K562 (cell line): ENCODE data around the gene UQCRC2. TPM values are rescaled to one million over a fixed set of nuclear protein-coding genes. Genes with fewer than 3 reads are reported as not detected.

Experiments
- ATAC-seq: fragments of 200-7000 bp; cut with Tn5 transposase; 3 replicates; pipeline ENCODE4 v1.9.1; 2020; ENCODE audit warnings: moderate library complexity
- BruUV-seq: library from RNA; stranded (reverse); fragments of 400-500 nt; replicated peaks from 2 replicates; lab custom pipeline; 2021; lab: Mats Ljungman, UMichigan
- CTCF ChIA-PET: fragments of 300-600 bp; formaldehyde crosslinking; extraction: SDS; loops from one replicate; lab custom pipeline; 2021; ENCODE audit warnings: low intra/inter-chr PET ratio; lab: Yijun Ruan, JAX
- POLR2A ChIA-PET: fragments of 300-600, 350-650 bp; sonication (Branson Sonifier 250); formaldehyde crosslinking; extraction: SDS; loops from one replicate; lab custom pipeline; 2021; ENCODE audit warnings: antibody characterized with exemption, inconsistent platforms; lab: Yijun Ruan, JAX
- DNase-seq, 4 experiments: peaks; one replicate each; pipeline versions ENCODE4 v3.0.0 to v3.0.0-alpha.2; 2011 to 2018; ENCODE audit warnings: low spot score in 3 of 4, mixed read lengths in 3 of 4; ENCODE audit errors: extremely low read depth in 1 of 4
- FAIRE-seq: peaks from 2 replicates; lab custom pipeline; 2011; peaks lifted over from hg19 to GRCh38; lab: Jason Lieb, UNC
- H2AFZ ChIP-seq: 2 replicates; pipeline ENCODE4 v1.6.0; 2011; ENCODE audit warnings: low read depth, low read length, control low read depth, inconsistent platforms
- H3K27ac ChIP-seq: fragments of 200-600 bp; 3 replicates; pipeline ENCODE4 v1.8.0; 2011; ENCODE audit warnings: low read depth, mild to moderate bottlenecking, control low read depth, inconsistent platforms, low read length, moderate library complexity, mixed read lengths; ENCODE audit errors: extremely low read depth
- H3K27me3 ChIP-seq, 2 experiments: fragments of 300-600 bp in 1 of 2; 2 replicates in 1 of 2; 3 replicates in 1 of 2; pipeline versions ENCODE4 v1.6.0 to v1.8.0; 2011; ENCODE audit warnings: inconsistent platforms in 2 of 2, low read length in 2 of 2, mild to moderate bottlenecking in 1 of 2, mixed read lengths in 1 of 2, moderate library complexity in 1 of 2; ENCODE audit not compliant: control insufficient read depth in 2 of 2, insufficient read depth in 2 of 2
- H3K36me3 ChIP-seq: fragments of 300-600 bp; 3 replicates; pipeline ENCODE4 v1.8.0; 2011; ENCODE audit warnings: mild to moderate bottlenecking, low read length, inconsistent platforms; ENCODE audit not compliant: control insufficient read depth, insufficient read depth
- H3K4me1 ChIP-seq, 2 experiments: fragments of 200-600 bp in 1 of 2; replicated peaks in 1 of 2; 2 replicates in 1 of 2; 3 replicates in 1 of 2; pipeline versions ENCODE4 v1.5.1 to v1.8.0; 2011; ENCODE audit warnings: inconsistent platforms in 2 of 2, low read length in 2 of 2, mild to moderate bottlenecking in 1 of 2, mixed read lengths in 1 of 2, moderate library complexity in 1 of 2; ENCODE audit not compliant: control insufficient read depth in 2 of 2, insufficient read depth in 2 of 2
- H3K4me2 ChIP-seq: 2 replicates; pipeline ENCODE4 v1.6.1; 2011; ENCODE audit warnings: low read length, control low read depth, inconsistent platforms, mixed read lengths; ENCODE audit not compliant: insufficient read depth
- H3K4me3 ChIP-seq: fragments of 200-600 bp; sonication (generic), shearing (Covaris generic); 2 replicates; pipeline ENCODE4 v1.5.1; 2016; ENCODE audit warnings: control low read depth, inconsistent platforms
- H3K79me2 ChIP-seq: fragments of 200-600 bp; 3 replicates; pipeline ENCODE4 v1.8.0; 2011; ENCODE audit warnings: low read length, inconsistent platforms; ENCODE audit not compliant: control insufficient read depth, insufficient read depth
- H3K9ac ChIP-seq, 2 experiments: 2 replicates each; pipeline versions ENCODE4 v1.6.0 to v1.6.1; 2011; ENCODE audit warnings: low read depth in 2 of 2, low read length in 2 of 2, control low read depth in 1 of 2, inconsistent platforms in 1 of 2, mild to moderate bottlenecking in 1 of 2, mixed read lengths in 1 of 2; ENCODE audit not compliant: insufficient read depth in 1 of 2
- H3K9me1 ChIP-seq: one replicate; pipeline ENCODE4 v1.6.0; 2011; ENCODE audit warnings: inconsistent platforms, mild to moderate bottlenecking, low read length, moderate library complexity; ENCODE audit not compliant: control insufficient read depth, insufficient read depth
- H3K9me3 ChIP-seq: replicated peaks from 2 replicates; pipeline ENCODE4 v1.5.1; 2011; ENCODE audit warnings: low read depth, low read length, inconsistent platforms; ENCODE audit not compliant: control insufficient read depth, insufficient read depth
- H4K20me1 ChIP-seq: replicated peaks from 2 replicates; pipeline ENCODE4 v1.6.1; 2011; ENCODE audit warnings: low read length, inconsistent platforms, mixed read lengths; ENCODE audit not compliant: control insufficient read depth, insufficient read depth
- GATAD2A ChIP-seq: fragments of 450-650 bp; IDR thresholded peaks from 2 replicates; pipeline ENCODE4 v1.6.1; 2017
- HDAC6 ChIP-seq: IDR thresholded peaks from 2 replicates; pipeline ENCODE4 v1.6.1; 2012; ENCODE audit warnings: low read depth, mild to moderate bottlenecking, control low read depth, inconsistent platforms, low read length, moderate library complexity
- NELFE ChIP-seq: IDR thresholded peaks from 2 replicates; pipeline ENCODE4 v1.6.1; 2011; ENCODE audit warnings: mild to moderate bottlenecking; ENCODE audit not compliant: insufficient read depth, insufficient read length
- SAFB ChIP-seq: fragments of 200-400 bp; formaldehyde crosslinking; IDR thresholded peaks from 2 replicates; pipeline ENCODE4 v1.6.1; 2017; ENCODE audit warnings: low read depth, low read length, borderline replicate concordance
- SPI1 ChIP-seq: IDR thresholded peaks from 2 replicates; pipeline ENCODE4 v1.6.1; 2011; ENCODE audit warnings: low read depth, low read length, control low read depth, borderline replicate concordance
- TCF7 ChIP-seq: sonication (generic); IDR thresholded peaks from 2 replicates; pipeline ENCODE4 v1.6.1; 2016; ENCODE audit warnings: antibody characterized with exemption, borderline replicate concordance
- WGBS: fragments of 100-300 bp; shearing (Covaris generic); methylation state at CpG from one replicate; pipeline ENCODE4 v1.1.6; 2016; ENCODE audit warnings: low coverage, mixed read lengths; ENCODE audit not compliant: insufficient coverage; ENCODE audit errors: missing lambda C conversion rate; 5-methylcytosine and 5-hydroxymethylcytosine counted together
- in situ Hi-C: fragments of 300-500 bp; cut with MboI; formaldehyde crosslinking; loops from 4 replicates; pipeline ENCODE4 v1.15.0; 2018; ENCODE audit warnings: inconsistent platforms, mixed read lengths
- intact Hi-C: fragments of 100-400 bp; cut with micrococcal nuclease; formaldehyde crosslinking; loops from 2 replicates; pipeline ENCODE4 v1.14.2; 2022
- polyA plus RNA-seq, 8 experiments: library from polyadenylated mRNA; depleted of rRNA in 4 of 8; stranded (reverse) in 5 of 8; unstranded in 3 of 8; fragments of >200 nt; fragmentation: Nextera tagmentation in 2 of 8; fragmentation: Illumina TruSeq in 1 of 8; extraction: Ambion mirVana in 2 of 8; extraction: Trizol in 1 of 8; gene quantifications; 2 replicates each; pipeline versions ENCODE4 v1.2.1 to v1.2.3, GENCODE V29; 2011 to 2014; ENCODE audit warnings: inconsistent platforms in 1 of 8, missing spikeins in 1 of 8
- total RNA-seq, 7 experiments: library from RNA; depleted of rRNA in 6 of 7; stranded (reverse); fragments of >200 nt in 6 of 7; fragmentation: Illumina TruSeq in 2 of 7; extraction: Trizol in 2 of 7; gene quantifications; 2 replicates each; pipeline versions ENCODE4 v1.2.1 to v1.2.3, GENCODE V29; 2011 to 2021; ENCODE audit warnings: low replicate concordance in 1 of 7
- TF ChIP-seq, protein P1 (sequence below): fragments of 250-450 bp; sonication (Bioruptor Pico); IDR thresholded peaks from 2 replicates; pipeline ENCODE4 v1.8.0; 2022; ENCODE audit warnings: inconsistent platforms
- TF ChIP-seq, protein P2 (sequence below): fragments of 450-650 bp; IDR thresholded peaks from 2 replicates; pipeline ENCODE4 v1.6.1; 2018; ENCODE audit warnings: mild to moderate bottlenecking, low read depth; ENCODE audit not compliant: partially characterized antibody
- TF ChIP-seq, protein P3 (sequence below): fragments of 250-450 bp; sonication (Bioruptor Pico); IDR thresholded peaks from 2 replicates; pipeline ENCODE4 v1.8.0; 2021; ENCODE audit warnings: moderate library complexity, mild to moderate bottlenecking, inconsistent platforms
- TF ChIP-seq, protein P4 (sequence below): fragments of 450-650 bp; formaldehyde crosslinking; IDR thresholded peaks from 2 replicates; pipeline ENCODE4 v1.4.0; 2022; ENCODE audit warnings: missing genetic modification characterization

The UQCRC2 gene
- total and polyA plus RNA-seq, 9 of the 15 experiments (the other 6 are each of a cell fraction or from before 2014, with no cell fraction given) = 177 to 516 (median 319) TPM

DNA sequence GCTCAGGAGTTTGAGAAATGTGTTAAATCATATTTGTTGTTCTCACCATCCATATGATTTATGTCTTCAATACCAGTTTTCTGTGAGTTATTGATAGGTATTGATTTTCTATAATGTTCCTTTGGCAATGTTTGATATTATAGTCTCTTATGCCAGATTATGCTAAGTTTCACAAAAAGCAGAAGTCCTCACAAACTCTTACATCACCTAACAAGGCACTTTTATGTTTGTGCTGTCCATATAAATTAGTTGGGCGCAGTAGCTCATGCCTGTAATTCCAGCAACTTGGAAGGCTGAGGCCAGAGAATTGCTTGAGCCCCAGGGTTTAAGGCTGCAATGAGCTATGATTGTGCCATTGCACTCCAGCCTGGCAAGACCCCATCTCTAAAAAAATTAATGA lies 12.6 kb upstream of the UQCRC2 start:
- H3K79me2 ChIP-seq = no peaks in the 10 kb centered on the region
- DNase-seq (no peak), ATAC-seq (no peak), FAIRE-seq (no peak)
- BruUV-seq = no TSS peak
- WGBS = 4% methylated on average over 1 of the region's 1 CpG
- no peaks in the 10 kb centered on the region for H4K20me1 ChIP-seq
- intact Hi-C loops = no loop called here
- no peak overlapping the region for H3K9ac ChIP-seq
- no peaks in the 10 kb centered on the region for H3K9me1 ChIP-seq
- H3K4me1 ChIP-seq = no peaks in the 10 kb centered on the region
- ChIA-PET POLR2A (interaction anchor here (0.5 kb wide), 1 partner anchor 17 kb away, joined by 3 read pairs; no protein-coding TSS in a partner anchor), CTCF (no interaction called here)
- no peak overlapping the region for H3K4me2 ChIP-seq
- TF ChIP-seq SPI1 = peak; percentile 57; the same call in 1 of the 2 replicates
- TF ChIP-seq, protein P1, sequence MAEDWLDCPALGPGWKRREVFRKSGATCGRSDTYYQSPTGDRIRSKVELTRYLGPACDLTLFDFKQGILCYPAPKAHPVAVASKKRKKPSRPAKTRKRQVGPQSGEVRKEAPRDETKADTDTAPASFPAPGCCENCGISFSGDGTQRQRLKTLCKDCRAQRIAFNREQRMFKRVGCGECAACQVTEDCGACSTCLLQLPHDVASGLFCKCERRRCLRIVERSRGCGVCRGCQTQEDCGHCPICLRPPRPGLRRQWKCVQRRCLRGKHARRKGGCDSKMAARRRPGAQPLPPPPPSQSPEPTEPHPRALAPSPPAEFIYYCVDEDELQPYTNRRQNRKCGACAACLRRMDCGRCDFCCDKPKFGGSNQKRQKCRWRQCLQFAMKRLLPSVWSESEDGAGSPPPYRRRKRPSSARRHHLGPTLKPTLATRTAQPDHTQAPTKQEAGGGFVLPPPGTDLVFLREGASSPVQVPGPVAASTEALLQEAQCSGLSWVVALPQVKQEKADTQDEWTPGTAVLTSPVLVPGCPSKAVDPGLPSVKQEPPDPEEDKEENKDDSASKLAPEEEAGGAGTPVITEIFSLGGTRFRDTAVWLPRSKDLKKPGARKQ (CRISPR knock-in tag) = no peak
- H3K27ac ChIP-seq = no peak overlapping the region
- no peak overlapping the region for H3K4me3 ChIP-seq
- no peak overlapping the region for H2AFZ ChIP-seq
- in situ Hi-C loops = loop anchor here (10.0 to 25.0 kb wide), 4 partner anchors 103 to 504 kb away; no protein-coding TSS in a partner anchor
- peaks cover 16 to 19% of the 10 kb centered on the region in 2 experiments for H3K27me3 ChIP-seq
- no peaks in the 10 kb centered on the region for H3K9me3 ChIP-seq
- H3K36me3 ChIP-seq = no peaks in the 10 kb centered on the region

DNA sequence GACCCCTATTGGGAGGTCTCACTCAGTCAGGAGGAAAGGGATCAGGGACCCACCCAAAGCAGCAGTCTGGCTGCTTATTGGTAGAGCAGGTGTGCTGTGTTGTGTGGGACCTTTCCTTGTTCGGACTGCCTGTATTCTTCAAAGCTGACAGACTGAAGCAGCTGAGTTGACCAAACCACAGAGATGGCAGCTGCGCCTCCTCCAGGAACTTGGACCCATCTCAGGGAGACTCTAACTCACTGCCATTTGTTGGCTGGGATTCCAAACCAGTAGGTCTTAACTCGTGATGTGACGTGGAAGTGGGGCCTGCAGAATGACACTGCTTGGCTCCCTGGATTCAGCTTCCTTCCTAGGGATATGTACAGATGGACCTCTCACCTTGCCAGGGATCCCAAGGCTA lies 9.6 kb upstream of the UQCRC2 start:
- ChIA-PET CTCF (no interaction called here), POLR2A (interaction anchor here (1.4 kb wide), 1 partner anchor 9 kb away, joined by 3 read pairs; no protein-coding TSS in a partner anchor)
- WGBS = 0% methylated on average over 4 of the region's 4 CpGs
- Histone ChIP-seq H3K36me3 (no peaks in the 10 kb centered on the region), H3K27ac (no peak overlapping the region), H2AFZ (no peak overlapping the region), H3K4me2 (no peak overlapping the region), H3K9ac (no peak overlapping the region), H3K9me1 (no peaks in the 10 kb centered on the region), H3K9me3 (no peaks in the 10 kb centered on the region), H3K79me2 (no peaks in the 10 kb centered on the region), H3K27me3 (peaks cover 15 to 27% of the 10 kb centered on the region in 2 experiments), H4K20me1 (no peaks in the 10 kb centered on the region), H3K4me3 (no peak overlapping the region), H3K4me1 (no peaks in the 10 kb centered on the region)
- no TSS peak for BruUV-seq
- FAIRE-seq (no peak), DNase-seq (no peak), ATAC-seq (no peak)
- intact Hi-C loops = no loop called here
- in situ Hi-C loops = loop anchor here (10.0 to 25.0 kb wide), 4 partner anchors 106 to 501 kb away; no protein-coding TSS in a partner anchor
- no peak for TF ChIP-seq TCF7
- TF ChIP-seq, protein P2, sequence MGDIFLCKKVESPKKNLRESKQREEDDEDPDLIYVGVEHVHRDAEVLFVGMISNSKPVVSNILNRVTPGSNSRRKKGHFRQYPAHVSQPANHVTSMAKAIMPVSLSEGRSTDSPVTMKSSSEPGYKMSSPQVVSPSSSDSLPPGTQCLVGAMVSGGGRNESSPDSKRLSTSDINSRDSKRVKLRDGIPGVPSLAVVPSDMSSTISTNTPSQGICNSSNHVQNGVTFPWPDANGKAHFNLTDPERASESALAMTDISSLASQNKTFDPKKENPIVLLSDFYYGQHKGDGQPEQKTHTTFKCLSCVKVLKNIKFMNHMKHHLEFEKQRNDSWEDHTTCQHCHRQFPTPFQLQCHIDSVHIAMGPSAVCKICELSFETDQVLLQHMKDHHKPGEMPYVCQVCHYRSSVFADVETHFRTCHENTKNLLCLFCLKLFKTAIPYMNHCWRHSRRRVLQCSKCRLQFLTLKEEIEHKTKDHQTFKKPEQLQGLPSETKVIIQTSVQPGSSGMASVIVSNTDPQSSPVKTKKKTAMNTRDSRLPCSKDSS = no peak
- TF ChIP-seq NELFE = no peak
- TF ChIP-seq HDAC6 = no peak
- TF ChIP-seq SAFB = no peak
- TF ChIP-seq, protein P3, sequence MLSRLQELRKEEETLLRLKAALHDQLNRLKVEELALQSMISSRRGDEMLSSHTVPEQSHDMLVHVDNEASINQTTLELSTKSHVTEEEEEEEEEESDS (CRISPR knock-in tag) = no peak
- no peak for TF ChIP-seq GATAD2A
- TF ChIP-seq, protein P4, sequence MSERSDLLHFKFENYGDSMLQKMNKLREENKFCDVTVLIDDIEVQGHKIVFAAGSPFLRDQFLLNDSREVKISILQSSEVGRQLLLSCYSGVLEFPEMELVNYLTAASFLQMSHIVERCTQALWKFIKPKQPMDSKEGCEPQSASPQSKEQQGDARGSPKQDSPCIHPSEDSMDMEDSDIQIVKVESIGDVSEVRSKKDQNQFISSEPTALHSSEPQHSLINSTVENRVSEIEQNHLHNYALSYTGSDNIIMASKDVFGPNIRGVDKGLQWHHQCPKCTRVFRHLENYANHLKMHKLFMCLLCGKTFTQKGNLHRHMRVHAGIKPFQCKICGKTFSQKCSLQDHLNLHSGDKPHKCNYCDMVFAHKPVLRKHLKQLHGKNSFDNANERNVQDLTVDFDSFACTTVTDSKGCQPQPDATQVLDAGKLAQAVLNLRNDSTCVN (CRISPR knock-in tag) = no peak
